GM21360 (cell line): Measurements from ENCODE around the gene KDM2B.
"Not testable (repeated sequence)": the region's sequence is repeated elsewhere in the genome, so short reads cannot be mapped to it uniquely, and the experiment has no call there.

Experiments
- ATAC-seq: cut with Tn5 transposase; IDR thresholded peaks from one replicate; pipeline ENCODE4 v1.9.1; 2021; ENCODE audit warnings: mild to moderate bottlenecking, moderate library complexity; ENCODE audit not compliant: unreplicated experiment

The KDM2B gene

DNA sequence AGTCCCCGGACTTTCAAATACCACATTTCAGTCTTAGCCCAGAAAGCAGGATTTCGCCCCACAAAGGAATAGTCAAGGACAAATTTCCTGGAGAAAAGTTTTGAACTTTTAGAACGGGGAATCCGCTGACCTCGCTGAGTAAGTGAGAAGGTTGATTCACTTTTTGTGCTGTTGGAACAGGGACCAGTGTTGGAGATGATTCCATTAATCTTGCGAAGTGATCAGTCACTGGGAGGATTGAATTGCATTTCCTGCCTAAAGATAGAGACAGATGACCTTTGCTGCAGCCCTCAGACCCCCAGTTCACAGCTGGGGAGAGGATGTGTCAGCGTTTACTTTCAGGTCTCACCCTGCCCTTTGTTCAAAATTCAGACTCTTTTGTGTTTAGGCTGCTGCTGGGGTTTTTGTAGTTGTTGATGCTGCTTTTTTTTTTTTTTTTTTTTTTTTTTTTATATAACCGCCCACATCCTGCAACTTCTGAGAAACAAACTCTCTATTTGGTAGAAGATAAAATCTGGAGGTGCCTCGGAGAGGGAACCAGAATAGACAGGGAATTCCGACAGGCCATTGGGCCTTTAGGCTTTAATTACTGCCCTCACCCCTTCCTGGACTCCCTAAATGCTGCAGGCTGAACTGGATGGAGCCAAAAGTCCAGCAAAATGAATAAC, 9.8 kb upstream of the KDM2B start:
- peak; percentile 46 for ATAC-seq

DNA sequence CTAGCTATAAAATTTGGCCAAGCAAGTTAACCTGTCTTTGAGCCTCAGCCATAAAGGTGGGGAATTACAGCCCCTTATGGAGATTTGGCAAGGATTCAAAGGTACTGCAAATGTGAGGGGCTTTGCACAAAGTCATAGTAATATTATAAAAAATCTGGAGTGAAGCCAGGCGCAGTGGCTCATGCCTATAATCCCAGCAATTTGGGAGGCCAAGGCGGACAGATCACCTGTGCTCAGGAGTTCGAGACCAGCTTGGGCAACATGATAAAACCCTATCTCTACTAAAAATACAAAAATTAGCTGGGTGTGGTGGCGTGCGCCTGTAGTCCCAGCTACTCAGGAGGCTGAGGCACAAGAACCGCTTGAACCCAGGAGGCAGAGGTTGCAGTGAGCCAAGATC, 4.1 kb upstream of the KDM2B start:
- not testable (repeated sequence) for ATAC-seq

DNA sequence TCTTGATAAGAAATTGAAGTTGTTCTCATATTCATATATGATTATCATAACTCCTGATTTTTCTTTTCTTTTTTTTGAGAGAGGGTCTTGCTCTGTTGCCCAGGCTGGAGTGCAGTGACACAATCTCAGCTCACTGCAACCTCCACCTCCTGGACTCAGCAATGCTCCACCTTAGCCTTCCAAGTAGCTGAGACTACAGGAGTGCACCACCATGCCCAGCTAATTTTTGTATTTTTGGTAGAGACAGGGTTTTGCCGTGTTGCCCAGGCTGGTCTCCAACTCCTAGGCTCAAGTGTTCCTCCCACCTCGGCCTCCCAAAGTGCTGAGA, 2.5 kb upstream of the KDM2B start:
- ATAC-seq = not testable (repeated sequence)

- ATAC-seq = no peak
Measured at GRCh38 chr12:121582583-121583333, 1.9 kb upstream of the KDM2B start.

GRCh38 chr12:121581686-121582429, 1.0 kb upstream of the KDM2B start:
- ATAC-seq = no peak

- ATAC-seq = no peak
Measured at GRCh38 chr12:121579981-121580868, 598 bp downstream of the KDM2B start.

- ATAC-seq = no peak
Measured at GRCh38 chr12:121579190-121579791, 1.5 kb downstream of the KDM2B start.

DNA sequence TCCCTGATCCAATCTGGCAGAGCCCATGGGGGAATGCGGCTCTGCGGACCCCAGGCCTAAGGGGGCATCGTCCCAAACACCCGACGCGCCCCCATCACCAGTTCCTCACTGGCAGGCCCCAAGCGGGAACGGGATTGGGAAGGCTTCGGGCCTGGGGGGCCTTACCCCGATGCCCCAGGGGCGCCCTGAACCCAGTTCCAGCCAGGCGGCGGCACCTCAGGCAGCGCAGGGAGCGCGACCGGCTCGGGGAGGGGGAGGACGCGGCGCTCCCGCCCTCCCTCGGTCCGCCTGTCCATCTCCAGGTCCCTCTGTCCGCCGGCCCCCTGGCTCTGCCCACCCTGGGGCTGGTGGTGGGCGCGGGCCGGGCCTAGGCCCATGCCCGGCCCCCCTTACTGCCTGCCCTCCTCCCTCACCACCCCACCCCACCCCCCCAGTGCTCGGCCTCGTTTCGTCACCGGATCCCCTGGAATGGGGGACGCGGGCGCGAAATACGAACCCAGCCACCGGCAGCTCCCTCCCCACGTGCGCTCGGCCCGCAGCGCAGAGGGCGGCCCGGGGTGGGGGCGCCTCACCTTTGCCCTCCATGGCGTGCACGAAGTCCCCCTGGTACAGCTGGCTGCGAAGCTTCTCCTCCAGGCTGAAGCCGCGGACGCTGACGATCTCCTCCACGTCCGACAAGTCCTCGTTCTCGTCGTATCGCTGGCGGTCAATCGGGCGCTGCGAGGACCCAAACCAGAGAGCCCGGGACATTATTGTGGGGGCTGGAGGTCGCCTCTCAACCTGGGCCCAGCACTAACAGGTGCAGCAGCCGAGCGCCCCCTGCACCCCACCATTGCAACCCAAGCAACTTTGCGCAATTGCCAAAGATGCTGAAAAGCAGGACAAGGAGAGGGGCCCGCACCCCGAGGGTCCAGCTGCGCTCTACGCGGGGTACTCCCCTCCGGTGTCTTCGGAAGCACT, 2.3 kb downstream of the KDM2B start:
- ATAC-seq = no peak

GRCh38 chr12:121577443-121578180, 3.2 kb downstream of the KDM2B start:
- ATAC-seq = no peak

- no peak for ATAC-seq
Measured at GRCh38 chr12:121576851-121577391, 3.9 kb downstream of the KDM2B start.

DNA sequence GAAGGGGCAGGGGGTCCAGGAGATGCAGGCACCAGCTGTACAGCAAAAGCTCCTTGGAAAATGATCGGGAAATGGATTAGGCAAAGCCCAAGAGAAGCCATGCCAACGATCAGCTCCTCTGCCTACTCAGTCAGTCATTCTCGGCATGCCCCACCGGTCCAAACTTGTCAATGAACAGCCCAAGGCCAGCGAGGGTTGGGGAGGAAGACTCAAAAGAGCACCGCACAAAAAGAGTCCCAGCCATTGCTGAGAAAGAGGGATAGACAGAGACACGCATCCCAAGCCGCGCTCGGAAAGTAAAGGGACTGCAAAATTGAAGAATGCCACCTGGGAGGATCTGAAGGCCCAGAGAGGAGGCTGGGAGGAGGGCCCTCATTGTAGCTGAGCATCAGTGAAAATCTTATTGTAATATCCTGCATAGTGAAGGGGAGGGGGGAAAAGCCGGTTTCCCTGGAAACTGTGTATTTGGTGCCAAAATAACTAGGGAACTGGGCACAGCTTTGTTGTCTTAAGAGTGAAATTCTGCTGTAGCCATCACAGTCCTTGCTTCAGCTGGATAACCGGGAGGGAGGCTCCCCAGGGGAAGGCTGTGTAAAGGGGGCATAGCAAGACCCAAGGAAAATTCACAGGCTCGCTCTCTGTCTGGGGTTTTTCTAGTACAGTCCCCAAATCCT, 4.7 kb downstream of the KDM2B start:
- no peak for ATAC-seq

GRCh38 chr12:121575051-121575450, 5.8 kb downstream of the KDM2B start:
- ATAC-seq = no peak

- ATAC-seq = no peak
Measured at GRCh38 chr12:121574025-121574424, 6.8 kb downstream of the KDM2B start.

DNA sequence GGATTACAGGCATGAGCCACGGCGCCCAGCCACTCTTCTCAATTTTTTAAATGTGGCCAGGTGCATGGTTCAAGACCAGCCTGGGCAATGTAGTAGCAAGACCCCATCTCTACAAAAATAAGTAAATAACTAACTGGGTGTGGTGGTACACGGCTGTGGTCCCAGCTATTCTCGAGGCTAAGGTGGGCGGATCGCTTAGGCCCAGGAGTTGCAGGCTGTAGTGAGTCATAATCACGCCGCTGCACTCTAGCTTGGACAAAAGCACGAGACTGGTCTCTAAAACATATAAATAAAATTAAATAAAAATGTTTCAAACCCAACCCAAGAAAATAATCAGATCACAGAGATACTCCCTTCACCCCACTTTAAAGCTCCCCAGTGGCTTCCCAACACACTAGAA, 8.9 kb downstream of the KDM2B start:
- no peak for ATAC-seq

DNA sequence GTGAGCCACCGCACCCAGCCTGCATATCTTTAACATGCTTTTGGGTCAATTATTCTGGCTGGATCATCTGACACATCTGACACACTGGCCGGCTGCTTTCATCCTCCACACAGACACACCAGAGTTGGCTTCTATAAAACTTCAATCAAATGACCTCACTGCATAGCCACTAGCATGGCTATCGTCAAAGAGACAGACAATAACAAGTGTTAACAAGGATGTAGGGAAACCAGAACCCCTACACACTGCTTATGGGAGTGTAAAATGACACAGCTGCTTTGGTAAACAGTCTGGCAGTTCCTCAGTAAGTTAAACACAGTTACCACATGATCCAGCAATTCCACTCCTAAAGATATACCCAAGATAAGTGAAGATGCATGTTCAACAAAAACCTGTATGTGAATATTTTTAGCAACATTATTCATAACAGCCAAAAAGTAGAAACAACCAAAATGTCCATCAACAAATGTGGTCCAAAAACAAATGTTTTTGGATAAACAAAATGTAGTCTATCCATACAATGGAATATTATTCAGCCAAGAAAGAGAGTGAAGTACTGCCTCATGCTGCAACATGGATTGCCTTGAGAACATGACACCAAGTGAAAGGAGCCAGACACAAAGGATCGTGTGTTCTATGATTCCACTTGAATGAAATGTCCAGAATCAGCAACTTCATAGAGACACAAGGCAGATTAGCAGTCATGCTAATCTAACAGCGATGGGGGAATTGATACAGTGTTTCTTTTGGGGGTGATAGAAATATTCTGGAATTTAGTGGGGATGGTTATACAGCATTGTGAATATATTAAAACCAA, 10.1 kb downstream of the KDM2B start:
- no peak for ATAC-seq

- ATAC-seq = no peak
Measured at GRCh38 chr12:121568971-121569751, 11.7 kb downstream of the KDM2B start.
